Psoas muscle (tissue), 8 donors: Measurements from ENCODE around the gene CDK5. TPM values are rescaled to one million over a fixed set of nuclear protein-coding genes. Genes with fewer than 3 reads are reported as not detected.

Source experiments
- ATAC-seq, 4 donors: fragments of 200-7000 bp; cut with Tn5 transposase; one replicate each; pipeline ENCODE4 v1.9.1; 2020; ENCODE audit warnings: moderate library complexity in 3 of 4, mild to moderate bottlenecking in 2 of 4
- DNase-seq, 2 donors: peaks; one replicate each; pipeline ENCODE4 v3.0.0-alpha.2; 2020
- H3K27ac ChIP-seq: fragments of 200-600 bp; one replicate; pipeline ENCODE4 v1.8.0; 2022
- H3K27me3 ChIP-seq, 3 donors: fragments of 200-600 bp in 1 of 3; one replicate each; pipeline versions ENCODE4 v1.6.1 to v1.8.0; 2013 to 2022; ENCODE audit warnings: low read length in 2 of 3, mild to moderate bottlenecking in 2 of 3, moderate library complexity in 1 of 3; ENCODE audit not compliant: insufficient read depth in 3 of 3
- H3K36me3 ChIP-seq, 2 donors: fragments of 200-600 bp in 1 of 2; one replicate each; pipeline versions ENCODE4 v1.6.1 to v1.8.0; 2013 to 2022; ENCODE audit warnings: low read depth in 1 of 2, mild to moderate bottlenecking in 1 of 2, moderate library complexity in 1 of 2; ENCODE audit not compliant: insufficient read depth in 1 of 2
- H3K4me1 ChIP-seq: fragments of 200-600 bp; one replicate; pipeline ENCODE4 v1.8.0; 2022
- H3K4me3 ChIP-seq: fragments of 200-600 bp; one replicate; pipeline ENCODE4 v1.8.0; 2022; ENCODE audit warnings: mild to moderate bottlenecking
- H3K9me3 ChIP-seq: fragments of 200-600 bp; one replicate; pipeline ENCODE4 v1.8.0; 2022
- whole genome bisulfite sequencing, 3 donors: extraction: QIAGEN DNeasy Blood & Tissue Kit; methylation state at CpG; one replicate each; pipeline versions ENCODE4 v1.1.6 to v1.1.7; 2013; 5-methylcytosine and 5-hydroxymethylcytosine counted together
- intact Hi-C, 2 donors: fragments of 100-400 bp; cut with DNase I; formaldehyde crosslinking; loops; one replicate each; pipeline versions ENCODE4 v1.11.0 to v1.14.2; 2022
- polyA plus RNA-seq, 3 donors: library from polyadenylated mRNA; stranded (reverse); fragments of 200-250 nt; gene quantifications; one replicate each; pipeline ENCODE4 v1.2.3, GENCODE V29; 2013
- total RNA-seq, 4 donors: library from RNA; stranded (reverse); fragmentation: NEBNext Ultra II Directional in 2 of 4; extraction: Animal tissue kit (Norgen Biotek cat#: 25700) in 2 of 4; gene quantifications; one replicate each; pipeline versions ENCODE4 v1.2.1 to v1.2.4, GENCODE V29; 2021 to 2023
- TF ChIP-seq, protein P1 (sequence below): fragments of 200-600 bp; IDR thresholded peaks from one replicate; pipeline ENCODE4 v1.8.0; 2022; ENCODE audit warnings: antibody characterized with exemption
- donor health status: healthy with polysubstance abuse.
- donor health status: DM: no; HTN: no; CAD: no; lungs with moderate emphysema.
- donor health status: Bipolar disorder and iron deficiency.
- donor health status: healthy.
- donor health status: DM: yes; HTN: yes; CAD: no.
- donor health status: DM: no; HTN: no; CAD: no.
- donor health status: DM: no; HTN: no; CAD: no.
- donor health status: DM: yes; HTN: yes; CAD: no.

The CDK5 gene
- total and polyA plus RNA-seq, 7 donors, result 3.8 to 15.2 (median 5.8) TPM

DNA sequence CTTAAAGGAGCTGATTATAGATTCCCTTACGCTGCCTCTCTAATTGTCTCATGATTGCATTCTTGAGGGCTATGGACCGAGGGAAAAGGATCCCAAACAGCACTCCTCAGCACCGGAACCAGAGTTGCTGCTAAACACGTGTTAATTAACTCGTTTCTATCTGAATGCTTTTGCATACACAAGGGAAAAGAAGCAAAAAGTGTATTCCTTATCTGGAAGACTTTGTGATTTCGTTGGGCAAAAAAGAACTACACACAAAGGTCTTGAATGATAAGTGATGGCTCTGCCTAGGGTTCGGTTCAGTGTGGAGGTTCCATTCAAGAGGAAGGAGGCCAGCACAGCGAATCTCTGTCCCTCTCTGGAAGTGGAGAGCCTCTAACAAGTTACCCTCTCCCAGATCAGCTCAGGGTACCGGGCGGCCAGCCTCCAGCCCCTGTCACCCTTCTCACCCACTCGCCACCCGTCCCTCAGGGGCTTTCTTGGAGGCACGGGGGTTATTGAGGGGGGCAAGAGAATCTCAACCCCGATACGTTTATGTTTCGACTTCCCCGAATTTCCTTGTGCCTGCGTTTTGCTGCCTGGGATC is 1.2 kb upstream of the CDK5 start:
- DNase-seq, result no peak
- Histone ChIP-seq H3K27me3 (no peaks in the 10 kb centered on the region), H3K9me3 (no peaks in the 10 kb centered on the region), H3K27ac (peak overlapping the region; percentile 99), H3K36me3 (peaks cover 0 to 3% of the 10 kb centered on the region in 2 donors), H3K4me1 (peaks cover 34% of the 10 kb centered on the region), H3K4me3 (peak overlapping the region; percentile 85)
- 2 to 5% (median 3%) methylated on average over 18 of the region's 18 CpGs for WGBS, 3 donors
- no peak for ATAC-seq
- TF ChIP-seq, protein P1, sequence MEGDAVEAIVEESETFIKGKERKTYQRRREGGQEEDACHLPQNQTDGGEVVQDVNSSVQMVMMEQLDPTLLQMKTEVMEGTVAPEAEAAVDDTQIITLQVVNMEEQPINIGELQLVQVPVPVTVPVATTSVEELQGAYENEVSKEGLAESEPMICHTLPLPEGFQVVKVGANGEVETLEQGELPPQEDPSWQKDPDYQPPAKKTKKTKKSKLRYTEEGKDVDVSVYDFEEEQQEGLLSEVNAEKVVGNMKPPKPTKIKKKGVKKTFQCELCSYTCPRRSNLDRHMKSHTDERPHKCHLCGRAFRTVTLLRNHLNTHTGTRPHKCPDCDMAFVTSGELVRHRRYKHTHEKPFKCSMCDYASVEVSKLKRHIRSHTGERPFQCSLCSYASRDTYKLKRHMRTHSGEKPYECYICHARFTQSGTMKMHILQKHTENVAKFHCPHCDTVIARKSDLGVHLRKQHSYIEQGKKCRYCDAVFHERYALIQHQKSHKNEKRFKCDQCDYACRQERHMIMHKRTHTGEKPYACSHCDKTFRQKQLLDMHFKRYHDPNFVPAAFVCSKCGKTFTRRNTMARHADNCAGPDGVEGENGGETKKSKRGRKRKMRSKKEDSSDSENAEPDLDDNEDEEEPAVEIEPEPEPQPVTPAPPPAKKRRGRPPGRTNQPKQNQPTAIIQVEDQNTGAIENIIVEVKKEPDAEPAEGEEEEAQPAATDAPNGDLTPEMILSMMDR, result no peak
- intact Hi-C loops, result loop anchor here in 1 of 2 donors (1.0 kb wide), 1 partner anchor 23 kb away; no protein-coding TSS in a partner anchor

DNA sequence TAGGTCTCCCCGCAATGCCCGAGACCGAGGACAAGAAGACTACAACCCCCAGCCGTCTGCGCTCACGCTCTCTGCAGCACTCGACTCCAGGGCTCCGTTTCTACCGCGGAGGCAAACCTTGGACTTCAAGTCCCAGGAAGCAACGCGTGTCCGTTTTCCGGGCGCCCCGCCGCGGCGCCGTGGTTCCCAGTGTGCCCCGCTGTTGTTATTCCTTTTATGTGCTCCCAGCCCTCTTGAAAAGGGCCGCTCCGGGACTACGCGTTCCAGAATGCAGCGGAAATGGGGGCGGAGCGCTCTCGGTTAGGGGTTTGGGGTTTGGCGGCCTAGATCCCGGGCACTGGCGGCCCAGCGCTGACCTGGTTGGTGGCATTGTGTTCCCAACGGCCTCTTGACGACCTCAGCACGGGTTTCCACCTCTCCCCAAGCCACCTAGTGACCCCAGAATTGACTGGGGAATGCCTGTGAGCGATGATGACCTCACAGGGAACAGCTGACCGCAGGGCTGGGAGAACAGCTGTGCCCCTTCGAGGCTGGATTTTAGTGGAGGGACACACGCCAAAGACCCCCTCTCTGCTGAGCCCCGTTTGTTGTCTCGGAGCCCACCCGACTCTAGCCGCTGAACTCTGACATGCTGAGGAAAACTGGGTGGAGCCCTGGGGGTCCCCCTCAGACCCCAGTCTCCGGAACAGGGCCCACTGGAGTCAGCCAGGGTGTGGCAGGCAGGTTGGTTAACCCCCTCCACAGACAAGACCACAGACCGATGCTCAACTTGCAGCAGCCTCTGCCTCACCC is 488 bp upstream of the CDK5 start:
- peak overlapping the region; percentile 85 for H3K4me3 ChIP-seq
- TF ChIP-seq, protein P1, result no peak
- H3K4me1 ChIP-seq, result peaks cover 34% of the 10 kb centered on the region
- intact Hi-C loops, result no loop called here
- WGBS, 3 donors, result 0% methylated on average over 43 to 46 of the region's 46 CpGs
- peak overlapping the region; percentile 99 for H3K27ac ChIP-seq
- H3K9me3 ChIP-seq, result no peaks in the 10 kb centered on the region
- peaks cover 0 to 3% of the 10 kb centered on the region in 2 donors for H3K36me3 ChIP-seq
- DNase-seq, result peak; percentile 99
- H3K27me3 ChIP-seq, result no peaks in the 10 kb centered on the region
- ATAC-seq, result peak; percentile 86 to 90 (median 89)

DNA sequence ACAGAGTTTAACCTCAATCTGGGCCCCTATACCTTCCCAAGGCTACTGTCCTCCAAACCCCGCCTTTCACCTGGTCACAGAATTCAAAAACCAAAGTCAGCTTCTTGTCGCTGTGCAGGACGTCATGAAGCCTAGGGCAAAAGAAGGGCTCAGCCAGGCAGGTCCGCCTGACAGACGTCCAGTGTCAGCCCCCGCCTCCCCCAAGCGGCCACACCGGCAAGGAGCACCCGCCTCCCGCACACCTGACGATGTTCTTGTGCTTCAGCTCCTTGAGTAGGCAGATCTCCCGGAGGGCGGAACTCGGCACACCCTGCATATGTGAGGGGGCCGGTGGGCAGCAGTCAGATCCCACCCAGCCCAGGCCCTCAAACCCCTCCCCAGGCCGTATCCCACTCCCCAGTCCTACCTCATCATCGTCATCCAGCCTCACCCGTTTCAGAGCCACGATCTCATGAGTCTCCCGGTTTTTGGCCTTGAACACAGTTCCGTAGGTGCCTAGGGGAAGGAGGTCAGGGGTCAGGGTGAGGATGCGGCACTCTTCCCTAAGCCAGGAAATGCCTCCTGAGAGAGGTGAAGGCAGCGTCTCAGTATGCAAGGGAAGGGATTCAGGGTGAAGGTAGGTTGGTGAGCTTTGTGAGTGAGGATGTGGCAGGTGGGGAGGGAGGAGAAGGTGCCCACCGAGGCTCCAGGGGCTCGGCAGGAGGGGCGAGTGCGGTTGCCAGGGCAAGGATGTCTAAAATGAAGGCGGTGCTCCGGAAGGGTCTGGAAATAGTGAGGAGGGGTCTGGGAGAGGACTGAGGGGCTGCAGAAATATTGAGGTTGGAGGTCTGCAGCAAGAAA is 811 bp downstream of the CDK5 start:
- Histone ChIP-seq H3K27me3 (peaks cover 0 to 2% (median 0%) of the 10 kb centered on the region in 3 donors), H3K27ac (no peak overlapping the region), H3K4me1 (peaks cover 26% of the 10 kb centered on the region), H3K9me3 (no peaks in the 10 kb centered on the region), H3K36me3 (no peaks in the 10 kb centered on the region), H3K4me3 (peak overlapping the region; percentile 85)
- DNase-seq (no peak), ATAC-seq (no peak)
- TF ChIP-seq, protein P1, result no peak
- 40 to 45% (median 41%) methylated on average over 29 of the region's 29 CpGs for WGBS, 3 donors
- intact Hi-C loops, result no loop called here

DNA sequence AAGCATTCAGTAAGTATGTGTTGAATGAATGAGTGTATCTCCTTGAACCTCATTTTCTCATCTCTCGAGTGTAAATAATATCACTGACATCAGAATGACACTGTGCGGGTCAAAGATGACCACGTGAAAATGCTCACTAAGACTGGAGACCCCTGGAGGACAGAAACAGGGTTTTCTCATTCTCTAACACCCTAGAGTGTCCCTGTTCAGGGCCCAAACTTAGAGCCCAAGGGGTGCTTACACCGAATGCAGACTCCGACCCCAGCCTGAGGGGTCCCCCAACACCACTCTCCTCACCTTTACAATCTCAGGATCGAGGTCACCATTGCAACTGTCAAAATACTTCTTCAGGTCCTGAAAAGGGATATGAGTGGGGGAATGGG is 1.4 kb downstream of the CDK5 start:
- peaks cover 0 to 2% (median 0%) of the 10 kb centered on the region in 3 donors for H3K27me3 ChIP-seq
- H3K4me3 ChIP-seq, result no peak overlapping the region
- no peak for ATAC-seq
- no peak overlapping the region for H3K27ac ChIP-seq
- 82 to 90% (median 87%) methylated on average over 6 of the region's 6 CpGs for WGBS, 3 donors
- intact Hi-C loops, result no loop called here
- H3K9me3 ChIP-seq, result no peaks in the 10 kb centered on the region
- H3K4me1 ChIP-seq, result peaks cover 24% of the 10 kb centered on the region
- TF ChIP-seq, protein P1, result no peak
- no peak for DNase-seq
- no peaks in the 10 kb centered on the region for H3K36me3 ChIP-seq
